ENCODE results near the gene NAPA. TPM values are rescaled to one million over a fixed set of nuclear protein-coding genes. Genes with fewer than 3 reads are reported as not detected.

The NAPA gene
- total and polyA plus RNA-seq, 2 donors (not counting 1 experiment from before 2014, with no cell fraction given), result 76.8 to 118 TPM

- DNase-seq (ENCODE audit: low read depth in 2 of 2), result no peak
- no peaks in the 10 kb centered on the region for H3K4me1 ChIP-seq (ENCODE audit: control insufficient read depth, extremely low read depth, insufficient read depth, low read length)
- H4K20me1 ChIP-seq (ENCODE audit: control insufficient read depth, extremely low read depth, insufficient read depth, low read length), result no peaks in the 10 kb centered on the region
- no peak overlapping the region for H3K27ac ChIP-seq (ENCODE audit: insufficient read depth, low read length)
- no peak overlapping the region for H2AFZ ChIP-seq (ENCODE audit: low read length)
- peak; percentile 73 for TF ChIP-seq EZH2 (IDR thresholded peaks at IDR 0.05; ENCODE audit: low read length, missing control alignments)
- no peak for TF ChIP-seq CTCF (conservative IDR thresholded peaks at IDR 0.05 in 1 of 2, IDR thresholded peaks at IDR 0.05 in 1 of 2; ENCODE audit: low read depth in 1 of 2, low read length in 2 of 2)
- no peaks in the 10 kb centered on the region for H3K36me3 ChIP-seq (ENCODE audit: control insufficient read depth, insufficient read depth, low read length)
- peaks cover 28% of the 10 kb centered on the region for H3K27me3 ChIP-seq (ENCODE audit: control insufficient read depth, insufficient read depth, low read length)
- H3K79me2 ChIP-seq (ENCODE audit: control insufficient read depth, insufficient read depth, low read length), result no peaks in the 10 kb centered on the region
- H3K9ac ChIP-seq (ENCODE audit: insufficient read depth, low read length), result no peak overlapping the region
- H3K4me2 ChIP-seq (ENCODE audit: extremely low read depth, insufficient read depth, low read length), result no peak overlapping the region
- H3K4me3 ChIP-seq (replicated peaks in 1 of 4; ENCODE audit: control extremely low read depth in 1 of 4, insufficient read depth in 1 of 4, low read depth in 3 of 4, low read length in 4 of 4), result no peak overlapping the region
- H3K9me3 ChIP-seq (ENCODE audit: control insufficient read depth, insufficient read depth, low read depth, low read length), result no peaks in the 10 kb centered on the region
These were observed 45.5 kb downstream of the NAPA start for GRCh38 chr19:47469363-47469700.

- H3K4me1 ChIP-seq (ENCODE audit: control insufficient read depth, extremely low read depth, insufficient read depth, low read length), result no peaks in the 10 kb centered on the region
- TF ChIP-seq CTCF (conservative IDR thresholded peaks at IDR 0.05 in 1 of 2, IDR thresholded peaks at IDR 0.05 in 1 of 2; ENCODE audit: low read depth in 1 of 2, low read length in 2 of 2) (no peak), EZH2 (IDR thresholded peaks at IDR 0.05; ENCODE audit: low read length, missing control alignments) (no peak)
- H3K9me3 ChIP-seq (ENCODE audit: control insufficient read depth, insufficient read depth, low read depth, low read length), result no peaks in the 10 kb centered on the region
- H3K9ac ChIP-seq (ENCODE audit: insufficient read depth, low read length), result no peak overlapping the region
- no peaks in the 10 kb centered on the region for H3K36me3 ChIP-seq (ENCODE audit: control insufficient read depth, insufficient read depth, low read length)
- H3K4me2 ChIP-seq (ENCODE audit: extremely low read depth, insufficient read depth, low read length), result no peak overlapping the region
- H3K79me2 ChIP-seq (ENCODE audit: control insufficient read depth, insufficient read depth, low read length), result no peaks in the 10 kb centered on the region
- no peak overlapping the region for H3K27ac ChIP-seq (ENCODE audit: insufficient read depth, low read length)
- no peak for DNase-seq (ENCODE audit: low read depth in 2 of 2)
- H3K27me3 ChIP-seq (ENCODE audit: control insufficient read depth, insufficient read depth, low read length), result peaks cover 28% of the 10 kb centered on the region
- H4K20me1 ChIP-seq (ENCODE audit: control insufficient read depth, extremely low read depth, insufficient read depth, low read length), result no peaks in the 10 kb centered on the region
- no peak overlapping the region for H3K4me3 ChIP-seq (replicated peaks in 1 of 4; ENCODE audit: control extremely low read depth in 1 of 4, insufficient read depth in 1 of 4, low read depth in 3 of 4, low read length in 4 of 4)
- no peak overlapping the region for H2AFZ ChIP-seq (ENCODE audit: low read length)
These were observed 46.9 kb downstream of the NAPA start for GRCh38 chr19:47467914-47468313.

- TF ChIP-seq EZH2 (IDR thresholded peaks at IDR 0.05; ENCODE audit: low read length, missing control alignments) (no peak), CTCF (conservative IDR thresholded peaks at IDR 0.05 in 1 of 2, IDR thresholded peaks at IDR 0.05 in 1 of 2; ENCODE audit: low read depth in 1 of 2, low read length in 2 of 2) (no peak)
- Histone ChIP-seq H3K4me2 (ENCODE audit: extremely low read depth, insufficient read depth, low read length) (no peak overlapping the region), H3K4me1 (ENCODE audit: control insufficient read depth, extremely low read depth, insufficient read depth, low read length) (no peaks in the 10 kb centered on the region), H4K20me1 (ENCODE audit: control insufficient read depth, extremely low read depth, insufficient read depth, low read length) (no peaks in the 10 kb centered on the region), H3K27me3 (ENCODE audit: control insufficient read depth, insufficient read depth, low read length) (peaks cover 28% of the 10 kb centered on the region), H3K27ac (ENCODE audit: insufficient read depth, low read length) (no peak overlapping the region), H3K36me3 (ENCODE audit: control insufficient read depth, insufficient read depth, low read length) (no peaks in the 10 kb centered on the region), H2AFZ (ENCODE audit: low read length) (no peak overlapping the region), H3K9me3 (ENCODE audit: control insufficient read depth, insufficient read depth, low read depth, low read length) (no peaks in the 10 kb centered on the region), H3K4me3 (replicated peaks in 1 of 4; ENCODE audit: control extremely low read depth in 1 of 4, insufficient read depth in 1 of 4, low read depth in 3 of 4, low read length in 4 of 4) (no peak overlapping the region), H3K9ac (ENCODE audit: insufficient read depth, low read length) (no peak overlapping the region), H3K79me2 (ENCODE audit: control insufficient read depth, insufficient read depth, low read length) (no peaks in the 10 kb centered on the region)
- DNase-seq (ENCODE audit: low read depth in 2 of 2), result no peak
These were observed 48.9 kb downstream of the NAPA start for GRCh38 chr19:47465957-47466356.
